SK-N-MC (cell line): ENCODE results near the gene RGS1.

Experiments
- FOXP2 ChIP-seq: optimal IDR thresholded peaks from 2 replicates; pipeline ENCODE3; 2011; ENCODE audit warnings: mild to moderate bottlenecking, moderate library complexity; ENCODE audit not compliant: insufficient read depth; ENCODE audit errors: extremely low read length, control extremely low read depth
- POLR2AphosphoS5 ChIP-seq: IDR thresholded peaks from 2 replicates; pipeline ENCODE4 v1.6.1; 2012; ENCODE audit warnings: mild to moderate bottlenecking, low read depth, low read length, borderline replicate concordance

DNA sequence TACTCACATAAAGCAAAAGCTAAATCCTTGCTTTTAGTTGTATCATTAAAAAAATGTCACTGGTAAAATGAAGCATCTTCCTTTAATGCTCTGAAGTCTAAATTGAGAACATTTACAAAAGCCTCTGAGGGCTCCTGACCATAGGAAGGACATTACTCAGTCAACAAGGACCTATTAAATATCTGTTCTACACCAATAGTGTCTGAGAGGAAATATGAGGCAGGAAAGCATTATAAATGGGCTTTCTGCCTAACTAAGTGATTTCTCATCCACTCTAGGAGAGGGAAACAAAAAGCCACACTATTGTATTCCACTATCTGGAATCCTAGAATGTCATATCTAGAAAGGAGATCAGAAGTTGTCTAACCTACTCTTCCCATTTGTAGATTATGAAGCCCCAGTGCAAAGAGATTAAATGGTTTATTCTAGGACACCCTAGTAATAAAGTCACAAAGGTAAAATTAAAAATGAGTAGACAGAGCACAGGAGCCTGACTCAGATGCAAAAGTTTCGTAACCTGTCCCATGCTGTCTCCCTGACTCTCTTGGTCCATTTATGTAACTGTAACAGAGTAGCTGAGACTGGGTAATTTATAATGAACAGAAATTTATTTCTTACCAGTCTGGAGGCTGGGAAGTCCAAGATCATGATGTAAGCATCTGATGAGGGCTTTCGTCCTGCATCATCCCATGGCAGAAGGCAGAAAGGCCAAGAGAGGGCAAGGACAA lies 17.6 kb downstream of the RGS1 start:
- TF ChIP-seq POLR2AphosphoS5 = no peak
- no peak for TF ChIP-seq FOXP2
